AG09309 (cell line): ENCODE results near the gene PHKG2.

Experiments
- DNase-seq: peaks from one replicate; pipeline ENCODE4 v3.0.0-alpha.2; 2010; ENCODE audit warnings: low read depth
- H3K4me3 ChIP-seq: 2 replicates; pipeline ENCODE4 v1.5.1; 2011; ENCODE audit warnings: mild to moderate bottlenecking, low read depth, low read length, moderate library complexity; ENCODE audit not compliant: control insufficient read depth
- TF ChIP-seq, protein P1 (sequence below): IDR thresholded peaks from 2 replicates; pipeline ENCODE4 v1.5.1; 2011; ENCODE audit warnings: mild to moderate bottlenecking, low read depth, low read length, inconsistent platforms; ENCODE audit not compliant: insufficient read depth, control insufficient read depth; ENCODE audit errors: missing control alignments

PHKG2 gene

DNA sequence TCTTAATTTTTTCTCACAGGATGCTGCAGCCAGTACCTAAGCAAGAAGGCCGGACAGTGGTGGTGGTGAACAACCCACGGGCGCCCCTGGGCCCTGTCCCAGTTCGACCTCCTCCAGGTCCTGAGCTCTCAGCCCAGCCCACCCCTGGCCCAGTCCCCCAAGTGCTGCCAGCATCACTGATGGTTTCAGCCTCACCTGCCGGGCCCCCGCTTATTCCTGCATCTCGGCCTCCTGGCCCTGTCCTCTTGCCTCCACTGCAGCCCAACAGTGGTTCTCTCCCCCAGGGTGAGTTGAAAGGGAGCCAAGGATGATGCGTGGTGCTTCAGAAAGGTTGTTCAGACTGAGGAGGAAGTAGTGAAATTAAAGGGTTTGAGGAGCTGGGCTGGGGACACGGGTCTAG, 27.5 kb upstream of the PHKG2 start:
- TF ChIP-seq, protein P1, sequence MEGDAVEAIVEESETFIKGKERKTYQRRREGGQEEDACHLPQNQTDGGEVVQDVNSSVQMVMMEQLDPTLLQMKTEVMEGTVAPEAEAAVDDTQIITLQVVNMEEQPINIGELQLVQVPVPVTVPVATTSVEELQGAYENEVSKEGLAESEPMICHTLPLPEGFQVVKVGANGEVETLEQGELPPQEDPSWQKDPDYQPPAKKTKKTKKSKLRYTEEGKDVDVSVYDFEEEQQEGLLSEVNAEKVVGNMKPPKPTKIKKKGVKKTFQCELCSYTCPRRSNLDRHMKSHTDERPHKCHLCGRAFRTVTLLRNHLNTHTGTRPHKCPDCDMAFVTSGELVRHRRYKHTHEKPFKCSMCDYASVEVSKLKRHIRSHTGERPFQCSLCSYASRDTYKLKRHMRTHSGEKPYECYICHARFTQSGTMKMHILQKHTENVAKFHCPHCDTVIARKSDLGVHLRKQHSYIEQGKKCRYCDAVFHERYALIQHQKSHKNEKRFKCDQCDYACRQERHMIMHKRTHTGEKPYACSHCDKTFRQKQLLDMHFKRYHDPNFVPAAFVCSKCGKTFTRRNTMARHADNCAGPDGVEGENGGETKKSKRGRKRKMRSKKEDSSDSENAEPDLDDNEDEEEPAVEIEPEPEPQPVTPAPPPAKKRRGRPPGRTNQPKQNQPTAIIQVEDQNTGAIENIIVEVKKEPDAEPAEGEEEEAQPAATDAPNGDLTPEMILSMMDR: no peak
- H3K4me3 ChIP-seq: no peak overlapping the region
- no peak for DNase-seq

- DNase-seq: no peak
- H3K4me3 ChIP-seq: no peak overlapping the region
- TF ChIP-seq, protein P1: no peak
These were observed 27.1 kb upstream of the PHKG2 start for GRCh38 chr16:30721167-30721566.

DNA sequence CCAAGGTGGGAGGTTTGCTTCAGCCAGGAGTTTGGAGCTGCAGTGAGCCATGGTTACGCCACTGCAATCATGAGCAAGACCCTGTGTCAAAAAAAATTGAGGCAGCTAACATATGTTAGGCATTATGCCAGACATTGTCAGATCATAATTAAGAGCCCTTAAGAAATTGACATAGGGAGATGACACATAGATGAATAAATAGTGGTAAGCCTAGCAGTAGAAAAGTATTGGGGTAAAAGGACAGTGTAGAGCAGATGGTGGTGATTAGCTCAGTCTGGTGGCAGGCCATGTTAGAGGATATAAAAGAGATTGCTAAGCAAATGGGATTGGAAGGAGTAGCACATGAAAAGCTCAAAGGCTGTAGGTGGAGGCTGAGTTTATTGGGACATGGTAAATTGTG, 26.6 kb upstream of the PHKG2 start:
- TF ChIP-seq, protein P1: no peak
- no peak for DNase-seq
- no peak overlapping the region for H3K4me3 ChIP-seq

- DNase-seq: no peak
- H3K4me3 ChIP-seq: no peak overlapping the region
- TF ChIP-seq, protein P1: no peak
These were observed 25.8 kb upstream of the PHKG2 start for GRCh38 chr16:30722443-30722842.

GRCh38 chr16:30722916-30723315, 25.3 kb upstream of the PHKG2 start:
- TF ChIP-seq, protein P1: no peak
- no peak for DNase-seq
- H3K4me3 ChIP-seq: no peak overlapping the region

- H3K4me3 ChIP-seq: no peak overlapping the region
- TF ChIP-seq, protein P1: no peak
- DNase-seq: no peak
These were observed 24.4 kb upstream of the PHKG2 start for GRCh38 chr16:30723725-30724355.
